Neural cell (in vitro differentiated cells): ENCODE data around the gene IL1A.

Experiments used
- CTCF ChIP-seq: fragments of 450-650 bp; IDR thresholded peaks from 2 replicates; pipeline ENCODE4 v1.5.1; 2014; ENCODE audit warnings: antibody characterized with exemption, mild to moderate bottlenecking, moderate library complexity; ENCODE audit not compliant: poor library complexity, severe bottlenecking
- EP300 ChIP-seq: fragments of 450-650 bp; conservative IDR thresholded peaks from 2 replicates; pipeline ENCODE4 v1.6.1; 2014; ENCODE audit warnings: antibody characterized with exemption, mild to moderate bottlenecking, moderate library complexity; ENCODE audit not compliant: poor library complexity, severe bottlenecking
- EZH2 ChIP-seq: fragments of 200-600, 300-800 bp; shearing (Covaris generic), sonication (generic); IDR thresholded peaks from 2 replicates; pipeline ENCODE4 v1.6.1; 2014; ENCODE audit warnings: antibody characterized with exemption, low read length, borderline replicate concordance, mild to moderate bottlenecking; ENCODE audit not compliant: insufficient read depth, poor library complexity, severe bottlenecking
- MXI1 ChIP-seq: fragments of 450-650 bp; conservative IDR thresholded peaks from 2 replicates; pipeline ENCODE4 v1.6.1; 2014; ENCODE audit warnings: antibody characterized with exemption, mild to moderate bottlenecking; ENCODE audit not compliant: poor library complexity, severe bottlenecking
- POLR2AphosphoS5 ChIP-seq: IDR thresholded peaks from 2 replicates; pipeline ENCODE4 v1.6.1; 2012
- SMC3 ChIP-seq: fragments of 450-650 bp; conservative IDR thresholded peaks from 2 replicates; pipeline ENCODE4 v1.6.1; 2014; ENCODE audit warnings: antibody characterized with exemption, mild to moderate bottlenecking, moderate library complexity; ENCODE audit not compliant: poor library complexity
- TAF1 ChIP-seq: IDR thresholded peaks from 2 replicates; pipeline ENCODE4 v1.6.1; 2012; ENCODE audit warnings: low read depth

GRCh38 chr2:112791693-112792230 is 7.5 kb upstream of the IL1A start:
- no peak for TF ChIP-seq CTCF
- no peak for TF ChIP-seq POLR2AphosphoS5
- TF ChIP-seq SMC3, result no peak
- no peak for TF ChIP-seq EZH2
- TF ChIP-seq MXI1, result no peak
- no peak for TF ChIP-seq TAF1
- no peak for TF ChIP-seq EP300
